Brain pericyte (primary cell): Measurements from ENCODE around the gene CDHR5.

Experiments used
- DNase-seq: peaks from one replicate; pipeline ENCODE4 v3.0.0-alpha.2; 2012; ENCODE audit warnings: low read depth, low spot score

The CDHR5 gene

GRCh38 chr11:567011-567628 lies 57.6 kb downstream of the CDHR5 start:
- no peak for DNase-seq
